Gastroesophageal sphincter (tissue), 3 donors: ENCODE data around the gene TMEM40.

Experiments used
- CTCF ChIP-seq, 4 experiments: fragments of 200-600 bp in 2 of 4; fragments of 450-650 bp in 2 of 4; sonication (generic) in 1 of 4; IDR thresholded peaks; one replicate each; pipeline ENCODE4 v1.5.1; 2017 to 2019; ENCODE audit warnings: antibody characterized with exemption in 4 of 4, mild to moderate bottlenecking in 2 of 4, moderate library complexity in 2 of 4
- EP300 ChIP-seq: sonication (generic); formaldehyde crosslinking; IDR thresholded peaks from one replicate; pipeline ENCODE4 v1.6.1; 2017; ENCODE audit warnings: antibody characterized with exemption, mild to moderate bottlenecking
- POLR2A ChIP-seq, 2 donors: fragments of 450-650 bp; IDR thresholded peaks; one replicate each; pipeline ENCODE4 v1.6.1; 2017; ENCODE audit warnings: antibody characterized with exemption in 2 of 2, mild to moderate bottlenecking in 2 of 2, moderate library complexity in 1 of 2
- POLR2AphosphoS5 ChIP-seq: sonication (generic); formaldehyde crosslinking; IDR thresholded peaks from one replicate; pipeline ENCODE4 v1.6.1; 2017; ENCODE audit warnings: antibody characterized with exemption

- TF ChIP-seq CTCF (IDR thresholded peaks at IDR 0.05) (no peak), EP300 (no peak), POLR2AphosphoS5 (no peak), POLR2A (IDR thresholded peaks at IDR 0.05) (no peak)
Measured at GRCh38 chr3:12719541-12719940, 39.5 kb downstream of the TMEM40 start.
